CD4-positive, alpha-beta memory T cell (primary cell): Measurements from ENCODE around the gene NXF2B. TPM values are rescaled to one million over a fixed set of nuclear protein-coding genes. Genes with fewer than 3 reads are reported as not detected.

Experiments used
- CTCF ChIA-PET: fragments of 350-600 bp; sonication (Branson Sonifier 250); formaldehyde crosslinking; loops from one replicate; lab custom pipeline; 2021; ENCODE audit warnings: inconsistent platforms; ENCODE audit not compliant: partially characterized antibody; lab: Charles Lee
- POLR2A ChIA-PET: fragments of 350-600 bp; sonication (Branson Sonifier 250); formaldehyde crosslinking; loops from one replicate; lab custom pipeline; 2021; ENCODE audit not compliant: partially characterized antibody; lab: Charles Lee
- DNase-seq, 5 donors: peaks; one replicate each; pipeline versions ENCODE4 v3.0.0 to v3.0.0-alpha.2; 2020 to 2022; ENCODE audit warnings: mixed read lengths in 1 of 5
- H3K27ac ChIP-seq: one replicate; pipeline ENCODE4 v1.7.0; 2013; ENCODE audit warnings: low read depth, low read length
- H3K27me3 ChIP-seq: 2 replicates; pipeline ENCODE4 v1.7.0; 2013; ENCODE audit warnings: mild to moderate bottlenecking, low read length, moderate library complexity; ENCODE audit not compliant: insufficient read depth
- H3K36me3 ChIP-seq: 2 replicates; pipeline ENCODE4 v1.7.0; 2013; ENCODE audit warnings: mild to moderate bottlenecking, low read length, moderate library complexity; ENCODE audit not compliant: insufficient read depth
- H3K4me1 ChIP-seq: 2 replicates; pipeline ENCODE4 v1.7.0; 2013; ENCODE audit warnings: mild to moderate bottlenecking, low read length, moderate library complexity; ENCODE audit not compliant: insufficient read depth
- H3K4me3 ChIP-seq, 2 donors: one replicate each; pipeline ENCODE4 v1.7.0; 2013; ENCODE audit warnings: low read length in 2 of 2, mild to moderate bottlenecking in 1 of 2
- H3K9me3 ChIP-seq, 2 donors: one replicate each; pipeline ENCODE4 v1.7.0; 2013; ENCODE audit warnings: low read length in 2 of 2, control low read depth in 1 of 2; ENCODE audit not compliant: control insufficient read depth in 1 of 2
- H3K27ac Mint-ChIP-seq, 7 donors: one replicate each; pipeline ENCODE4 v1.8.0; 2020 to 2021; ENCODE audit warnings: mixed read lengths in 7 of 7, mild to moderate bottlenecking in 6 of 7, inconsistent platforms in 3 of 7, moderate library complexity in 3 of 7
- H3K27me3 Mint-ChIP-seq, 2 donors: one replicate each; pipeline ENCODE4 v1.8.0; 2020 to 2021; ENCODE audit warnings: mixed read lengths in 2 of 2
- H3K36me3 Mint-ChIP-seq, 2 donors: one replicate each; pipeline ENCODE4 v1.8.0; 2020 to 2021; ENCODE audit warnings: mixed read lengths in 2 of 2, inconsistent platforms in 1 of 2, mild to moderate bottlenecking in 1 of 2
- H3K4me1 Mint-ChIP-seq, 4 donors: one replicate each; pipeline ENCODE4 v1.8.0; 2020 to 2021; ENCODE audit warnings: mixed read lengths in 4 of 4, mild to moderate bottlenecking in 1 of 4
- H3K4me3 Mint-ChIP-seq, 8 donors: one replicate each; pipeline ENCODE4 v1.8.0; 2020 to 2021; ENCODE audit warnings: mixed read lengths in 8 of 8, mild to moderate bottlenecking in 7 of 8, moderate library complexity in 6 of 8, inconsistent platforms in 3 of 8
- H3K9me3 Mint-ChIP-seq, 8 donors: one replicate each; pipeline ENCODE4 v1.8.0; 2020 to 2021; ENCODE audit warnings: mixed read lengths in 8 of 8, mild to moderate bottlenecking in 5 of 8, inconsistent platforms in 3 of 8, moderate library complexity in 1 of 8
- intact Hi-C: fragments of 100-400 bp; cut with micrococcal nuclease; formaldehyde crosslinking; loops from one replicate; pipeline ENCODE4 v1.15.1; 2023
- polyA plus RNA-seq, 2 donors: library from polyadenylated mRNA; unstranded; fragments of 300-500 nt; fragmentation: Illumina TruSeq; gene quantifications; one replicate each; pipeline ENCODE4 v1.2.3, GENCODE V29; 2021
- total RNA-seq, 2 experiments: library from RNA; stranded (reverse); gene quantifications; one replicate each; pipeline ENCODE4 v1.2.3, GENCODE V29; 2021

The NXF2B gene
- total and polyA plus RNA-seq, 4 experiments from 2014 or later: not detected

DNA sequence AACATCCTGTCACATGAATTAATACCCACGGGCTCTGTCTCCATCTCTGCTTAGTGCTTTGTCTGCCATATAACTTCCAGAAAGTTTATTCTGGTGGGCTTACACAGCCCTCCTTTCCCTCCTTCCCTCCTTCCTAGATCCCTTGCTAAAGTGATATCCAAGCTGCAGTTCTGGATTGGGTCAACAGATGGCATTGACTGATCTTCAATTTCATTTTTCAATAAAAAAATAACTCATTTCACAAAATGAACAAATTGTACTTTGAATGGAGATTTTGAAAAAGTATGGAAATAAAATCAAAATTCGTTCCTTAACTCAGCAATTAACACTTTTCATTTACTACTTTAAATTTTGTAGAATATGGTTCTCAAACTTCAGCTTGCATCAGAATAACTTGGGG is 97.9 kb downstream of the NXF2B start:
- no peaks in the 10 kb centered on the region for H3K9me3 ChIP-seq
- ChIA-PET POLR2A (no interaction called here), CTCF (no interaction called here)
- intact Hi-C loops: no loop called here
- no peak overlapping the region for H3K4me3 Mint-ChIP-seq
- H3K4me1 ChIP-seq: no peaks in the 10 kb centered on the region
- H3K4me3 ChIP-seq: no peak overlapping the region
- no peak overlapping the region for H3K27ac Mint-ChIP-seq
- DNase-seq: no peak
- no peaks in the 10 kb centered on the region for H3K9me3 Mint-ChIP-seq
- H3K27ac ChIP-seq: no peak overlapping the region
- H3K4me1 Mint-ChIP-seq: no peaks in the 10 kb centered on the region
- H3K27me3 Mint-ChIP-seq: peaks cover 0 to 2% of the 10 kb centered on the region in 2 donors
- H3K36me3 Mint-ChIP-seq: no peaks in the 10 kb centered on the region
- H3K27me3 ChIP-seq: no peaks in the 10 kb centered on the region
- H3K36me3 ChIP-seq: no peaks in the 10 kb centered on the region

DNA sequence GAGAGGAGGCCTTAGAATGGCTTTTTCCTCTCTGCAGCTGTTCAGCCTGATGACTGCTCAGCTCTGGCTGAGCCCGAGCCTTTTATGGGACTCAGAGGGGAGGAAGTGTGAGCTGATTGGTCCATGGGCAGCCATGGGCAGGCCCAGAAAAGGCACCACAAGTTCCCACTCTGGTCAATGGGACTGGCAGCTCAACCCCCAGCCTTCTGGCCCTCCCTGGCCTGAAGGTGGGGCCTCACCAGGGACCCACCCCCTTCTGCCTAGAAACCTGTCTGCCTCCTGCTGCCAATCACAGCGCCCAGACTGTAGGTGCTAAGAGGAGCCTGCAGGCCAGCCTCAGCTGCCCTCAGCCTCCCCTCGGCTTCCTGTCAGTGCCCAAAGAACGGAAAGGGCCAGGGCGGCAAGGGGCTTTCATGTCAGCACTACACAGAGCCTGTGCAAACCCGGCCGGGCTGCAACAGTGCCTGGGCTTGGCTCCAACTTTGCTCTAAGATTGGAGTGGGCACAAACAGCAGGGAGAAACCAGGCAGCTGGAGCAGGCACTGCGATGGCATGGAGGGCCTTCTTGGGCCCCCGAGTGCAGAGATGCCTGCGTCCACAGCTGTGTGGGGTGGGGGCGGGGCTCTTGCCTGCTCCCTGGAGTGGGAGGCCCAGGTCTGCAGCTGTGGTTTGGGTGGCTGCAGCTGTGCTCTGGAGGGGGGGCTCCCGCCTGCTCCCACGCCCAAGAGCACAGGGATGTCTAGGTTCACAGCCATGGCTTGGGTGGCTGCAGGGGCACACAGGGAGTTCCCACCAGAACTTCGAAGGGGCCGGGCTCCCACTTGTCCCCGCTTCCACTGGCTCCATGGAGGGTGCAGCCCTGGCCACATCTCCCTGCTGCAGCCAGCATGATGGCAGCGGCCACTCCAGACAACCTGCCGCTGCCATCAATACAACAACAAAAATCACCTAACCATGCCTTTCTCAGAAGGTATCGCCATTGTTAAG is 100.2 kb downstream of the NXF2B start:
- Mint-ChIP-seq H3K27ac (no peak overlapping the region), H3K9me3 (no peaks in the 10 kb centered on the region), H3K4me3 (no peak overlapping the region), H3K27me3 (peaks cover 0 to 2% of the 10 kb centered on the region in 2 donors), H3K36me3 (no peaks in the 10 kb centered on the region), H3K4me1 (no peaks in the 10 kb centered on the region)
- Histone ChIP-seq H3K27ac (no peak overlapping the region), H3K9me3 (no peaks in the 10 kb centered on the region), H3K36me3 (no peaks in the 10 kb centered on the region), H3K4me1 (no peaks in the 10 kb centered on the region), H3K27me3 (no peaks in the 10 kb centered on the region), H3K4me3 (no peak overlapping the region)
- peak in 4 of 5 donors; percentile 26 to 40 (median 38) for DNase-seq
- intact Hi-C loops: no loop called here
- POLR2A ChIA-PET: no interaction called here
- CTCF ChIA-PET: interaction anchor here (0.6 kb wide), 1 partner anchor 496 kb away, joined by 5 read pairs; no protein-coding TSS in a partner anchor

DNA sequence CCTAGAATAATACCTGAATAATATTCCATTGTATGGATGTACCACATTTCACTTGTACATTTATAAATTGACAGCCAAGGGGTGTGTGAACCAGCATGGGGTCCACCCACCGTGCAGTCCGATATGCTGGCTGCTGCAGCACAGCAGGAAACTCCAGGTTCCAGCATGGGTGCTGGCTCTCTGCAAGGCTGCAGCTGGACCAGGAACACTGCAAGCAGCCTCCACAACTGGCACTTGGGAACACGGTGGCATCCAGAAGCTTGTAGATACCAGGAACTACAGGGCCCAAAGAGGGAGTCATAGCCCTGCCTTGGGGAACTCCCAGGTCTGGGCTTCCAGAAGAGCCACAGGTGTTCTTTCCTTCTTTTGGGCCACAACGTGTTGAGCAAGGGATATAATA is 101.6 kb downstream of the NXF2B start:
- H3K27me3 ChIP-seq: no peaks in the 10 kb centered on the region
- Mint-ChIP-seq H3K27me3 (no peaks in the 10 kb centered on the region), H3K9me3 (no peaks in the 10 kb centered on the region), H3K4me3 (no peak overlapping the region), H3K36me3 (no peaks in the 10 kb centered on the region), H3K27ac (no peak overlapping the region), H3K4me1 (no peaks in the 10 kb centered on the region)
- ChIA-PET CTCF (no interaction called here), POLR2A (no interaction called here)
- no peak overlapping the region for H3K4me3 ChIP-seq
- intact Hi-C loops: no loop called here
- DNase-seq: no peak
- no peaks in the 10 kb centered on the region for H3K9me3 ChIP-seq
- no peaks in the 10 kb centered on the region for H3K36me3 ChIP-seq
- no peaks in the 10 kb centered on the region for H3K4me1 ChIP-seq
- no peak overlapping the region for H3K27ac ChIP-seq

Other genes starting within 250 kb of the NXF2B start
- gene TCP11X1, start 224.7 kb downstream of the NXF2B start, total RNA-seq: not detected
- not detected for gene TCP11X1, start 224.7 kb downstream of the NXF2B start, polyA plus RNA-seq
- gene NXF2, start 192.8 kb downstream of the NXF2B start, total RNA-seq: not detected
- not detected for gene NXF2, start 192.8 kb downstream of the NXF2B start, polyA plus RNA-seq
- gene TCP11X2, start 31.8 kb upstream of the NXF2B start, total RNA-seq: not detected
- gene TCP11X2, start 31.8 kb upstream of the NXF2B start, polyA plus RNA-seq: not detected
- not detected for gene TMSB15A, start 76.7 kb upstream of the NXF2B start, total RNA-seq
- not detected for gene TMSB15A, start 76.7 kb upstream of the NXF2B start, polyA plus RNA-seq
- gene ARMCX5, start 159.5 kb upstream of the NXF2B start, total RNA-seq: 10 to 100 TPM; 10.1 to 12.2 TPM
- gene ARMCX5, start 159.5 kb upstream of the NXF2B start, polyA plus RNA-seq: 10 to 100 TPM; 10.3 to 11.6 TPM
- gene GPRASP1, start 211.5 kb upstream of the NXF2B start, total RNA-seq: 10 to 100 TPM; 51.4 to 51.7 TPM
- gene GPRASP1, start 211.5 kb upstream of the NXF2B start, polyA plus RNA-seq: 1 to 10 TPM; 1.9 to 9.2 TPM